Cardiac muscle cell (in vitro differentiated cells and primary cell): Measurements from ENCODE around the gene PLA2R1. TPM values are rescaled to one million over a fixed set of nuclear protein-coding genes. Genes with fewer than 3 reads are reported as not detected.

Experiments
- DNase-seq, 2 donors: peaks; one replicate each; pipeline versions ENCODE4 v3.0.0 to v3.0.0-alpha.2; 2010 to 2017; ENCODE audit warnings: low read depth in 1 of 2, low spot score in 1 of 2
- H3K27ac ChIP-seq: fragments of 200-600 bp; sonication (generic); 2 replicates; pipeline ENCODE4 v1.5.1; 2016
- H3K27me3 ChIP-seq: fragments of 200-600 bp; sonication (generic); 2 replicates; pipeline ENCODE4 v1.6.0; 2016; ENCODE audit warnings: control low read depth
- H3K36me3 ChIP-seq: fragments of 200-600 bp; sonication (generic); 2 replicates; pipeline ENCODE4 v1.5.1; 2016; ENCODE audit warnings: control low read depth
- H3K4me1 ChIP-seq: fragments of 200-600 bp; sonication (generic); 2 replicates; pipeline ENCODE4 v1.8.1; 2017; ENCODE audit warnings: low read depth, mild to moderate bottlenecking, mixed run types
- H3K4me3 ChIP-seq: fragments of 200-600 bp; sonication (generic); 2 replicates; pipeline ENCODE4 v1.5.1; 2016; ENCODE audit warnings: mild to moderate bottlenecking
- H3K9me3 ChIP-seq: fragments of 200-600 bp; sonication (generic); 2 replicates; pipeline ENCODE4 v1.5.1; 2017; ENCODE audit warnings: low read depth, mild to moderate bottlenecking, control low read depth
- CTCF ChIP-seq: IDR thresholded peaks from 2 replicates; pipeline ENCODE4 v1.5.1; 2012; ENCODE audit warnings: low read depth, mild to moderate bottlenecking, low read length
- polyA plus RNA-seq: library from polyadenylated mRNA; unstranded; fragments of >200 nt; fragmentation: Nextera tagmentation; extraction: Ambion mirVana; gene quantifications from 2 replicates; pipeline ENCODE4 v1.2.1, GENCODE V29; 2016
- total RNA-seq: library from RNA; depleted of rRNA; stranded (reverse); fragments of >200 nt; gene quantifications from 2 replicates; pipeline ENCODE4 v1.2.3, GENCODE V29; 2016

Gene PLA2R1
- total and polyA plus RNA-seq, 2 experiments from 2014 or later = 0.09 TPM; not detected in 1

GRCh38 chr2:160029270-160029628 lies 33.2 kb downstream of the PLA2R1 start:
- H3K36me3 ChIP-seq = no peaks in the 10 kb centered on the region
- TF ChIP-seq CTCF = no peak
- DNase-seq = no peak
- H3K9me3 ChIP-seq = no peaks in the 10 kb centered on the region
- H3K4me1 ChIP-seq = peaks cover 11% of the 10 kb centered on the region
- H3K27me3 ChIP-seq = no peaks in the 10 kb centered on the region
- H3K27ac ChIP-seq = no peak overlapping the region
- H3K4me3 ChIP-seq = no peak overlapping the region

DNA sequence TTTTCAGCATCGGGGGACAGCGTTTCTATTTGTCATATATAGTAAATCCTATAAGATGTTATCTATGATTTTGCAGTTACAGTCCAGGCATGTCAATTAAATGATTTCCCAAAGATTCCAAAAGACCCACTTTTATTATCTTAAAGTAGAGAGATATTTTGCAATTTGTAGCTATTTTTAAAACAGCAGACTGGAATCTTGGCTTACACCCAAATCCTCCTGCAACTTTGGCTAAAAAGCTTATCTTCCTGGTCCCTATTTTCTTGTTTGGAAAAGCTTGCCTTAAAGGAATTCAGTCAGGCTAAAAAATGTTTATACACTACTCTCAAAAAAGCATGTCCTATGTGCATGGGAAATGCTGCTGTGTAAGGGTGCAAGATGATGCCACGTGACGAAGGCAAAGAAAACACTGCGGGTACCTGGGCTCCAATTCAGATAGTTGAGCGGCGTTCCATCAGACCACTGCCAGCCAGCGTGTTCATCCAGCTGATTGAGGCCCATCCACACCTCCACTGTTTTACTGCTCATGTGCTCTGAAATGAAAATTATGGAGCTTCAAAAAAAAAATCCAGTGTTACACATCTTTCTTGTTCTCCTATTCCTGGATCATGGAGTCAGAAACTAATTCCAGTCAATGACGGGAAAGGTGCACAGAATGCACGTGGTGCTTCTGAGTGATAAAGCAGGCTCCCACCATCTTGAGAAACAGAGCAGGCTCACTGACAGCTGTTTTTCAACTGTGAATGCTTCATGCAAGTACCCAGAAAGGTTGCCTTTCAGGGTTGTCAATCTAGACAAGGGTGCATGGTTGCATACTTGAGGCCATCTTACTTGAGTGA lies 33.8 kb downstream of the PLA2R1 start:
- H3K36me3 ChIP-seq = no peaks in the 10 kb centered on the region
- H3K4me3 ChIP-seq = no peak overlapping the region
- peak in 1 of 2 donors; percentile 82 for DNase-seq
- H3K27ac ChIP-seq = no peak overlapping the region
- H3K4me1 ChIP-seq = peaks cover 11% of the 10 kb centered on the region
- TF ChIP-seq CTCF = no peak
- H3K27me3 ChIP-seq = no peaks in the 10 kb centered on the region
- H3K9me3 ChIP-seq = no peaks in the 10 kb centered on the region

GRCh38 chr2:160022162-160022561 lies 40.3 kb downstream of the PLA2R1 start:
- Histone ChIP-seq H3K36me3 (no peaks in the 10 kb centered on the region), H3K27me3 (no peaks in the 10 kb centered on the region), H3K4me1 (no peaks in the 10 kb centered on the region), H3K4me3 (no peak overlapping the region), H3K9me3 (no peaks in the 10 kb centered on the region), H3K27ac (no peak overlapping the region)
- no peak for DNase-seq
- peak; percentile 10 for TF ChIP-seq CTCF

GRCh38 chr2:160019374-160020090 lies 42.9 kb downstream of the PLA2R1 start:
- no peak for DNase-seq
- Histone ChIP-seq H3K4me3 (no peak overlapping the region), H3K9me3 (no peaks in the 10 kb centered on the region), H3K27me3 (no peaks in the 10 kb centered on the region), H3K36me3 (no peaks in the 10 kb centered on the region), H3K4me1 (no peaks in the 10 kb centered on the region), H3K27ac (no peak overlapping the region)
- no peak for TF ChIP-seq CTCF

DNA sequence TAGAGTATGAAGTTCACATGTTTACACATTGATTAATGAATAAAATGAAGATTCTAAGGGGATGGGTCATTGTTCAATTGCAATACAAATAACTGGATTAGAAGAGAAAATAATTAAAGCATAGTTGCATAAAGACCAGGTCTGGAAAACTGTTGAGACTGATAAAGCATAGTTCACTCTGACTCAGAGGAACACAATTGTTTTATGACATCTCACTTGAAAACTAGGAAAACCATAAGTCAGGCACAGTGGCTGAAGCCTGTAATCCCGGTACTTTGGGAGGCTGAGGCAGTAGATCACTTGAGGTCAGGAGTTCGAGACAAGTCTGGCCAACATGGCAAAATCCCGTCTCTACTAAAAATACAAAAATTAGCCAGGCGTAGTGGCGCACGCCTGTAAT lies 46.7 kb downstream of the PLA2R1 start:
- Histone ChIP-seq H3K4me3 (no peak overlapping the region), H3K36me3 (no peaks in the 10 kb centered on the region), H3K9me3 (no peaks in the 10 kb centered on the region), H3K4me1 (no peaks in the 10 kb centered on the region), H3K27ac (no peak overlapping the region), H3K27me3 (no peaks in the 10 kb centered on the region)
- no peak for TF ChIP-seq CTCF
- no peak for DNase-seq
